ENCODE results near the gene USP11.
"Not testable (repeated sequence)": the region's sequence is repeated elsewhere in the genome, so short reads cannot be mapped to it uniquely, and the experiment has no call there.

Gene USP11

DNA sequence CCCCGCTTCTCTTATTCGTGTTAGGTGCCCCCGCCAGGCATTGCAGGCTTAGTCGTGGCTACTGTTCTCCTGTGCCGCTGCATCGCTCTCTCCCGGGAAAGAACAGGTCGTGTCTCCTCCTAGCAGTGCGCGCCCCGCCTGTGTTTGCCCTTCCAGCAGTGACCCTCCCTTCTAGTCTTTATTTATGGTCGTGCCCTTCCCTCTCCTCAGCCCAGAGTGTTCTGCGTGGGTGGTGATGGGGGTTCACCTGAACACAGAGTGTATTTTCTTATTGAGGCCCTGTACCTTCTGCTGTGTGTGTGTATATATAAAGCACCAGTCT lies 15.2 kb downstream of the USP11 start:
- DNase-seq = no peak

DNA sequence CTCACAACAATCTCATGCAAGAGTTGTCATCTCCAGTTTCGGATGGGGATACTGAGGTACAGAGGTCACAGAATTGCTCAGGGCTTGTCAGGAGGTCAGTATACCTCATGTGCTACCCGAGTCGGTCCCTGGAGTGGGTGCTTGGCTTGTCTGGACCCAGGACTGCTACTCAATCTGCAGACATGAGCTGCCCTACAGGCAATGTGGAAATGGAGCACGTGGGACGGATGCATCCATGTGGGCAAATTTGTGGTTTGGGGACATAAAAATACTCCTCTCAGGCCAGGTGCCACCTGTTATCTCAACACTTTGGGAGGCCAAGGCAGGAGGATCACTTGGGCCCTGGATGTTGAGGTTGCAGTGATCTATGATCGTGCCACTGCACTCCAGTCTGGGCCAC lies 15.8 kb downstream of the USP11 start:
- no peak for DNase-seq

DNA sequence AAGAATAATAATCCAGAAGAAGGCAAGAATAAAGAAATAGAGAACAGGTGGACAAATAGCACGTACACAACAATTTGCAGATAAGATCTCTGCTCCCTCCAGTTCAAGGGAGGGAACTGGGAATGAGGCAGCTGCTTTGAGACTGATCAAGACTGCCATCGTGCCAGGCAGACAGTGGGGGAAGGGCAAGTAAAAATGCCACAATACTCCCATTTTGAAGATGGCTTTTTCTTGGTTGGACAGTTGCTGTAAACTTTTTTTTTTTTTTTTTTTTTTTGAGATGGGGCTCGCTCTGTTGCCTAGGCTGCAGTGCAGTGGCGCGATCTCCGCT lies 17.2 kb downstream of the USP11 start:
- DNase-seq = no peak

DNA sequence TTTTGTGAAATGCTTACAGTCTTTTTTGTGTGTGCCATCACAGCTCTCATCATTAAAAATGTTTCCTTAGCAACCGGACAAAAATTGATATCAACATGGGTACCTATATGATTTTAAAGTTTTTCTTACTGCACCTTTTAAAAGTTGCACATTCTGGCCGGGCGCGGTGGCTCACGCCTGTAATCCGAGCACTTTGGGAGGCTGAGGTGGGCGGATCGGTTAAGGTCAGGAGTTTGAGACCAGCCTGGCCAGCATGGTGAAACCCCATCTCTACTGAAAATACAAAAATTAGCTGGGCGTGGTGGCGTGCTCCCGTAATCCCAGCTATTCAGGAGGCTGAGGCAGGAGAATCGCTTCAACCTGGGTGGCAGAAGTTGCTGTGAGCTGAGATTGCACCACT lies 24.8 kb downstream of the USP11 start:
- DNase-seq = not testable (repeated sequence)

DNA sequence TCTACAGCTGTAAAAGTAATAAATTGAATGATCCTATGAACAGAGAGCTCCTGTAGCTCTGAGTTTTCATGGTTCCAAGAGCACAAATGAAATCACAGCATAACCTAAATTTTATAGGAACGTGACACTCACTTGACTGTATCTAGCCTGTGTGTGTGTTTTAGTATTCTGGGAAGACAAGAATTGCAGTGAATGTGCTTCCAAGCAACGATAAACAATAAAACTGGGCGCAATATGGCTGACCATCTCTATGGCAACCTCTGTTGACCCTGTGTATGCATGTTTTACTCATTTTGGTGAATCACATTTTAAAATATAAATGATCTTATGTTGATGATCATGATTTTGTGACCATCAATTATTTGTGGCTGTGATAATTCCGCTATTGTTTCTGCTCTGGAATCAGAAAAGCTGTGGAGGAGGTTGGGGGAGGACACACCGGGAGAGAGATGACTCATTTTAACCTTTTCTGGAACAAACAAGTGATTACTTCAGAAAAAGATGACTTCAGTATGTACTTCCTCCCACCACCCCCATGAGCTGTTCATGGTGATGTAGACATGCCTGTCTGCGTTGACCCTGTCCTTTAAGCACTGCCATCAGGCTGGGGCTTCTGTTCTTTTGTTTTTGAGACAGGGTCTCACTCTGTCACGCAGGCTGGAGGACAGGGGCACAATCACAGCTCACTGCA lies 31.8 kb downstream of the USP11 start:
- DNase-seq = peak; percentile 7

DNA sequence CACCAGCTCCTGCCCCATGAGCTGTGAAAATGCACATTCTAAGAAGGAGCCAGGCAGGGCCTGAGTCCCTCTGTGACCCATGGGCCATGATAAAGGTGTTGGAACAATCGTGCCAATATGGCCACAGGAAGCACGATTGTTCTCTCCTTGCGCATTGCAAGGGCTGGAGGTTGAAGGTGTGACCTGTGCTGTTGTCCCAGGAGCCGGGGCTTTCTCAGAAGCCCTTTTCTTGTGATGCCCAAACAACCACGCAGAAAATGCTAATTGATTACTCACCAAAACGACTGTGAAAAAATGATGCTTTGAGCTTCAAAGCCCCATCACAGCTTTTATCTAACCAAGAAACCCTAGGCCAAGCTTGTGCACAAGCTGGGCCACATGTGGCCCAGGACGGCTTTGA lies 33.8 kb downstream of the USP11 start:
- no peak for DNase-seq

DNA sequence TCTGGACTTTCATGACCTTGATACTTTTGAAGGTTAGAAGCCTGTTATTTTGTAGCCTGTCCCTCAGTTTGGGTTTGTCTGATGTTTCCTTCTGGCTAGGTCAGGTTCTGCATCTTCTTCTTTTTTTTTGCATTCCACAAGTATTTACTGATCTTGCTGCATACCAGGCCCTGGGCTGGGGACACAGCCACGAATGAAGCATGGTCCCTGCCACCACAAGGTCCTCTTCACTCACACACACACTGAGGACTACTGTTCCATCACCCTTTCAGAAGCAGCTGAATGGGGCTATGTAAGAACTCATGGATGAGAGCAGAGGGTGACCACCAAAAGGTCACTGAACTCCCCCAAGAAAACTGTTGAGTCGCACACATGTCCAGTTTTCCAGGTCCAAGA lies 39.2 kb downstream of the USP11 start:
- DNase-seq = peak; percentile 12

DNA sequence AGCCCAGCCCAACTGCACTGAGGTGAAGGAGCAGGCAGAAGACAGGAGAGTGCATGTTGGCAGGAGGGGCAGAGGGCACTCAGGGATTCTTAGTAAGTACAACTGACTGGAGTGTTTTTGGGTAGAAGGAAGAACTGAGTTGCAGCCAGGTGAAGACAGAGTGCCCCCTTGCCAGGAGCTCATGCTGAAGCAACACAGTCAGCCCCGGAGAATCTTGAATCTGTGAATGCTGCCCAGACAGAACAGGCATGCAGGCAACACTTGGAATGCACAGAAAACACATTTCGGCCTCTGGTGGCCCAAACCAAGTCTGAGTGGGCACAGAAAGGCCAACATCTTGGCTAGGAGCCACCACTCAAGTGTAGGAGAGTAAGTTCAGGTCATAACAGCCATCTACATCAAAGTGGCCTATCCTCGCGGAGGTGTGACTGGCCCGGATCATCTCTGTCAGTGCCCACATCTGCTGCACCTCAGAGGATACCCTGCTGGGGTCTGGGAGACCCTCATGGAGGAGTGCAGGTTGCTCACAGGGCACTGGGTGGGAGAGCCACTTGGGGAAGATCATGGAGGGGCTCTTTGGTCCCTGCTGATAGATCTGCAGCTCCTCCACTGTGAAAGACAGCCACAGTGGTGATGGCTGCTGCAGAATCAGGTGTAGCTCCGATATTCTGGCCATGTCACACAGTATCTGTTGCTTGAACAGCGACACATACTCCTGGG lies 40.4 kb downstream of the USP11 start:
- no peak for DNase-seq

DNA sequence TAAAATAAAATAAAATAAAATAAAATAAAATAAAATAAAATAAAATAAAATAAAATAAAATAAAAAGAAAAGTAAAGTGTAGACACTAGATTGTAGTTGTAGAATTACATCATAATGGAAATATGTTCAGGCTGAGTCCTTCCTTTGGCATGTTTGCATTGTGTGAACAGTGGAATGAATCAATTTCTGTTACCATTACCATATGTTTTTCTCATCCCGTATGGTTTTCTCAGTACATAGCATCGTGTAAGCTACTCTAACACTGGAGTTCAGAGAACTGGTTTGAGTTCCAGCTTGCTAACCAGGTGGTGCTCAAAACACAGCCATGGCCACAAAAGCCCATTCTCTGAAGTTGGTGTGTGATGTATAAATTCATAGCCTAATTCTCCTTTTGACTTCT lies 45.9 kb downstream of the USP11 start:
- peak; percentile 81 for DNase-seq

DNA sequence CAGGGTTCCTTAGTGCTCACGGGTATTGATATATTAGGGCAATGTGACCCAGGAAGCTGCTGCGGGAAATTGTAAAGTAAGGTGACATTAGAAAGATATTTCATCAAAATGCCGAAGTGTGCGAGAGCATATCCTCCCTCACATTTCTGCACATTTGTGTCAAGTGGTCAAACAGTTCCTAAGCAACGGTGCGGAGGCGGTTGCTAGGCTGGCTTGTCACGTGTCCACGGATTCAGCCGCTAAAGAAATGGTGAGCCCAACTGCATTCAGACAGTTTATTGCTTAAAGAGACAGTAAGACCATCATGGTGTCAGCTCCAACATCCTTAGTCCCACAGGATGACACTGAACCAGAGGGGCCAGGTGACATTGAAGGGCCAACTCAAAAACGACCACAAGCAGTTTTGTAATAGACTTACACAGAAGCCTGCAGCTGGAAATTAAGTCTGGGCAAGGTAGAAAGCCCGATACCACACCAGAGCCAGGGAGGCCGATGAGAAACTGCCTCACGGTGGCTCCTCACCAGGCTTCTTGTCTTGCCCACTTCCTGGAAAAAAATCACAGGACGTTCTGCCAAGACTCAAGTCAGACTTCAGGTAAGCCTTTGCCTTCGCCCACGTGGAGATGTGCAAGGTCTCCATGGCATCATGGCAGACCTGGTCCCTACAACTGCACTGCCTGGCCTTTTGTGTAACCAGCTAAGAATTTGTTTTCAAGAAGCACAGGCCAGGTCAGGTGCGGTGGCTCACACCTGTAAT lies 50.4 kb downstream of the USP11 start:
- DNase-seq = peak; percentile 4

DNA sequence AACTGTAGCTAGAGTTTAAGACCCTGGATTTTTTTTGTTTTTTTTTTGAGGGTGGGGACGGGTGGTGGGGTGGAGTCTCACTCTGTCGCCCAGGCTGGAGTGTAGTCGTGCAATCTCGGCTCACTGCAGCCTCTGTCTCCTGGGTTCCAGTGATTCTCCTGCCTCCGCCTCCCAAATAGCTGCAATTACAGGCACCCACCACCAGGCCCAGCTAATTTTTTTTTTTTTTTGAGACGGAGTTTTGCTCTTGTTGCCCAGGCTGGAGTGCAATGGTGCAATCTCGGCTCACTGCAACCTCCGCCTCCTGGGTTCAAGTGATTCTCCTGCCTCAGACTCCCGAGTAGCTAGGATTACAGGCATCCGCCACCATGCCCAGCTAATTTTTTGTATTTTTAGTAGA lies 51.8 kb downstream of the USP11 start:
- DNase-seq = not testable (repeated sequence)

DNA sequence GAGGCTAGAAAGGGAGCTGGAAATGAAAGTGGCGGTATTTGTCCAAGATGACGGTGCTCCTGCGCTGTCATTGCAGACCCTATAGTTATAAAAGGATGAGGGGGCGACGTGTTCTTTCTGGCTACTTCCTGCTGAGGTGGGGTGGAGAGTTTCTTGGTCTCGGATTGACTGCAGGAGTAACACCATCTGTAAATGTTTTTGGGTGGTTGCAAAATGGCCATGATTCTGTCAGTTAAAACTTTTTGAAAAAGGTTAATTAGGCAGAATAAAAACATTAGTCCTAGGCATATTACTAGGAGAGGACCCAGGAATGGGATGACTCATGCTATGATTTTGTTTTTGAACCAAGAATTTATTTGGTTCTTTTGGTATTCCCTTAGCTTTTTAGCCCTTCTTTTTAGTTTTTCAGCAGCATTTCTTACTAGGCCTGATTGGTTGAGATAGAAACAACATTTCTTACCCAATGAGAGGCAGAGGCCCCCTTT lies 53.1 kb downstream of the USP11 start:
- peak; percentile 22 for DNase-seq

DNA sequence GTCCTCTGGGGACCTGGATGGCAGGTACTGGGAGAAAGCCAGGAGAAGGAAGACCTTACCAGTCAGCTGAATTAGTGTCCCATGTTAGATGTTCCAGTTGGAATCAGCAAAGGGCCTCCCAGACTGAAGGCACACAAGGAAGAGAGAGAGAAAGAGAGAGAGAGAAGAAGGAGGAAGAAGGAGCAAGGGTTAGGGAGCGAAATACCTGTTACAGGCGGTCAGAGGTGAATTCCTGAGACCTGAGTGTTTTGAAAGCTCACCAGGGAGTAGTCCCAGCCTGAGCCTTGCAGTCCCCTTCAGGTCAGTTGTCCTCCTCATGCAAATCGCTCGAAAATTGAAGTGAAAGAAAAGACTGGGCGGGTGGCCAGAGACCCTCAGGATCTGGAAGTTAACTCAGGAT lies 60.3 kb downstream of the USP11 start:
- no peak for DNase-seq

DNA sequence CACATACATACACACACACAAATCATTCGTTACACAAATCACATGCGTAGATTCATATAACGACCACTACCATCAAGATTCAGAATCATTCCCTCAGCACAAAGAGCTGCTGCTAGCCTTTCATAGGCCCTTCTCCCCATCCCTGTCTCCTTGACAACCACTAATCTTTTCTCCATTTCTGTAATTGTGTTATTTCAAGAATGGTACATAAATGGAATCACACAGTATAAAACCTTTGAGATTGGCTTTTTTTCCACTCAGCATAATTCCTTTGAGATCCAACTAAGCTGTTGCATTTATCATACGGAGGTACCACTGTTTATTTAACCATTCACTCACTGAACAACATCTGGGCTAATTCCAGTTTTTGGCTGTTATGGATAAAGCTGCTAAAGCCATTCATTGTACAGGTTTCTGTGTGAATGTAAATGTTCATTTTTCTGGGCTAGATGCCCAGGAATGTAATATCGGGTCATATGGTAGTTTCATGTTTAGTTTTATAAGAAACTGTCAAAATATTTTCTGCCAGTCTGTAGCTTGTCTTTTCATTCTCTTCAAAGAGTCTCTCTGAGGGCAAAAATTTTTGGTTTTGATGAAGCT lies 64.1 kb downstream of the USP11 start:
- peak; percentile 3 for DNase-seq

DNA sequence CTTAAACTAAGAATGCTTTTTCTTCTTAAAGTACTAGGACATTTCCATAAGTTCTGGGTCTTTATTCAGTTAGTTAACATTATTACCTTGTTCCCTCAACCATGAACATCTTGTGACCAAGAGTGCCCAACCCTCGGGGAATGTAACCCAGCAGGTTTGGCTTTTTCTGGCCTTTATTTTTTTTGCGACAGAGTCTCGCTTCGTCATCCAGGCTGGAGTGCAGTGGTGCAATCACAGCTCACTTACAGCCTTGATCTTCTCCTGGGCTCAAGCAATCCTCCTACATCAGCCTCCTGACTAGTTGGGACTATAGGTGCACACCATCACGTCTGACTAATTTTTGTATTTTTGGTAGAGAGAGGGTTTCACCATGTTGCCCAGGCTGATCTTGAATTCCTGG lies 65.1 kb downstream of the USP11 start:
- DNase-seq = no peak

All from fibroblast of skin of back (primary cell).